Stimulated activated CD4-positive, alpha-beta T cell treated with anti-CD3 and anti-CD28 coated beads, Interleukin-2, amount 100 ng/mL, for 4 hours (primary cell): ENCODE measurements around the gene ZNF648.
"Not testable (repeated sequence)": the region's sequence is repeated elsewhere in the genome, so short reads cannot be mapped to it uniquely, and the experiment has no call there.

Experiments
- DNase-seq: peaks from one replicate; pipeline ENCODE4 v3.0.0-alpha.2; 2020; ENCODE audit warnings: low read depth

Gene ZNF648, protein sequence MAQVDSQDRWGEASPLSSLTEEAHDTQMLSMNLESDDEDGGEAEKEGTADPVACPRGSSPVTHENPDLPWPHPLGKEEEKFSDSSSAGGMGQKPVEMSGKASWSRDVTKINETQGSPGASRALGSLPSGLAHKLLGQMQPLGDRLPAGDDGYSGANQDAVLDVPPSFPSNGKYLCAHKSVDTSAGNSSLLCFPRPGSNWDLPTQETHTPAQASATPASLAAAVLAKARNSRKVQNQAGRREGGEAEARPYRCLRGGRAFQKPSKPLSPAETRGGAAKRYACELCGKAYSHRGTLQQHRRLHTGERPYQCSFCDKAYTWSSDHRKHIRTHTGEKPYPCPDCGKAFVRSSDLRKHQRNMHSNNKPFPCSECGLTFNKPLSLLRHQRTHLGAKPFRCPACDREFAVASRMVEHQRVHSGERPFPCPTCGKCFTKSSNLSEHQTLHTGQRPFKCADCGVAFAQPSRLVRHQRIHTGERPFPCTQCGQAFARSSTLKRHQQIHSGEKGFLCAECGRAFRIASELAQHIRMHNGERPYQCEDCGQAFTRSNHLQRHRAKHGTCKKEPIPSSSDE

DNA sequence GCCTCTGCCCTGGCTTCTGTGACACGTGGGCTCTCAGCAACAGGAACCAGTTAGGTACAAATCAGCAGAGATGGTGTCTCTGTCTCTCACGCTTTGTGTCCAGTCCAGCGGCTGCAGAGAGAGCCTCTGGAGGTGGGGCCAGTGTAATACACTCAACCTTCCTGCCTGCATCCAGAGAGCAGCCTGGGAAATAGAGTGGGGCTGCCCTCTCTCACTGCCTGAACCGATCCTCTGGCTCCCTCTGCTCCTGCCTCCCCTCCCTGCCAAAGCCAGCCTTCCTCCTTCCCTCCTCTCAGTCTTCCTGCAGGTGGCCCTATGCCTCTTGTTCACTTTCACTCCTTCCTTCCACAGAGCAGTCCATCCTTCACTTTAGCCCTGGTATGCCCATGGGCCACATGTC is at the start of gene ZNF648:
Gene ZNF648 (minus strand): TSS at position 119 of the 400 bp plus-strand sequence. CDS start 3,702 bp downstream, outside the sequence.
- DNase-seq: no peak

DNA sequence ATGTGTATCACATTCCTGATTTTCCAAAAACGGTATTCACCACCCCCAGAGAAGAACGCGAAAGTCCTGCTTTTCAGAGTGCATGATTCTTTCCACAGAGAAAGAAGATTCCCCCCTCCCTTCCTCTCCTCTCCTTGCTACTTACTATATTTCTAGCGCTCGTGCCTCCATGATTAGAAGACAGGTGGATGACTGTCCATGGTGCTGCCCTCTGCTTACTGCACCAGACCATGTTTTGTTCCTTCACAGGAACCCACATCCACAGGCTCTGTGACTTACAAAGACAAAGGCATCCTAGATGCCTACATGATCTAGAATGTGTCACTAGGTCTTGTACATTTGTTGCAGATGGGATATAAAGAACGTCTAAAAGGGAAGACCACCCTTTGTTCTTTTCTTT is 49.1 kb upstream of the ZNF648 start:
- no peak for DNase-seq

DNA sequence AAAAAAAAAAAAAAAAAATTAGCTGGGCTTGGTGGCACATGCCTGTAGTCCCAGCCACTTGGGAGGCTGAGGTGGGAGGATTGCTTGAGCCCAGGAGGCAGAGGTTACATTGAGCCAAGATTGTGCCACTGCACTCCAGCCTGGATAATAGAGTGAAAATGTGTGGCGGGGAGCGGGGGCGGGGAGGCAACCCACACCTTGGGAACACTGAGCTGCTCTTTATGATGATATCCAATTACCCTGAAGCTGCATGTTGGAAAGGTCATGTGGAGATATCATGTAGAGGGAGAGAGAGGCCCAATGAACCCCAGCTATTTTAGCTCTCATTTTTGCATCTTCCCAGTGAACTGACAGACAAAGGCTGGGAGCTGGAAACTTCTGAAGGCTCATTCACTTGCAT is 48.3 kb upstream of the ZNF648 start:
- no peak for DNase-seq

DNA sequence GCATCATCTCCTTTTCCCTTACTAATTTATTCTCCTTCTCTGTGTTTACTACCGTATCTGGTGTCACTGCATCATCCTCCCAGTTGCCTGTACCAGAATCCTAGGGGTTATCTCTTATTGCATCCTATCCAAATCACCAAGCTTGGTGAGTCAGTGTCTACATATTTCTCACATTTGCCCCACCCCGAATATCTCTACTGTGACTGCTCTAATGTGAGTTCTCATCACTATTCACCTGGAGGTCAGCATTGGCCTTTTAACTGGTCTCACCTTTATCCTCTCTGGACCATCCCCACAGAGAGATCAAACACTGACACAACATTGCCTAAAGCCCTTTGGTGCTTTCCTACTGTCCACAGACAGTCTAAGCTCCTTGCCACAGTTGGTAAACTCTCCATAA is 45.7 kb upstream of the ZNF648 start:
- no peak for DNase-seq

DNA sequence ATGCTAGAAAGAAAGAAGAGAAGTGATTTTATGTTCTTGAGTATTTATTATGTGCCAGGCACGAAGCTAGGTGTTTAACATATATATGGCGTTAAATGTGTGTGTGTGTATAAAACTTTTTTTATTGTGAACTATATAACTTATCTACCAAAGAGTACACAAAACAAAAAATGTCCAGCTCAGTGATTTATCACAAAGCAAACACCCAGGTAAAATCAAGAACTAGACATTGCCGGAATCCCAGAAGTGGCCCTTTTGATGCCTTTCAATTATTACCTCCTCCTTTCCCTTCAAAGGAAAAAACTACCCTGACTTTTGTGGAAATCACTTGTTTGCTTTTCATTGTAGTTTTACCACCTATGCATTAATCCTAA is 40.5 kb upstream of the ZNF648 start:
- no peak for DNase-seq

DNA sequence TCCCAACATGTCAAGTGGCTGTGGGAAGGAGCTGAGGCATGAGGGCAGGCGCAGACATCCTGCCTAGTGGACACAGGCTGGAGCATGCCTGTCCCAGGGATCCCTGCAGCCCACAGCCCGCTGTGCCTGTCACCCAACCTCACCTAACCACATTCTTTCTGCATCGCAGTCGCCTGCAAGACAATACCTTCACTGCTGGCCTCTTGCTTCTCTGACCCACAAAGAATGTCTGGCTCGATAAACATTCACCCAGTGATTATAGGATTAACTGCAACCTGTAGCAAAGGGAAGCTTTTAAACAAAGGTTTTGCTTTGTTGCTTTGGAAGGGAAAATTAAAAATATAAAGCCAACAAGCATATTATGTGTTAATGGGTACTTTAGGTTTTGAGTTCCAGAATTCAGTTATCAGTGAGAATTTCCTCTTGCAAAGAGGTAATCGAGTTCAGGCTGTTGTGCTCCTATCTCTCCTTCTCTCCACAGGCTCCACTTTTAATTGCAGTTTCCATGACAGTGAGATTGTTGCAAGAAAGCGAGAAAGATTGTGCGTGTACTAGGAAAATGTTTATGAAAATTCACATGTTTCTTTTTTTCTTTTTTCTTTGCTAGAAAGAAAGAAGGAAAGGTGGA is 40.0 kb upstream of the ZNF648 start:
- no peak for DNase-seq

DNA sequence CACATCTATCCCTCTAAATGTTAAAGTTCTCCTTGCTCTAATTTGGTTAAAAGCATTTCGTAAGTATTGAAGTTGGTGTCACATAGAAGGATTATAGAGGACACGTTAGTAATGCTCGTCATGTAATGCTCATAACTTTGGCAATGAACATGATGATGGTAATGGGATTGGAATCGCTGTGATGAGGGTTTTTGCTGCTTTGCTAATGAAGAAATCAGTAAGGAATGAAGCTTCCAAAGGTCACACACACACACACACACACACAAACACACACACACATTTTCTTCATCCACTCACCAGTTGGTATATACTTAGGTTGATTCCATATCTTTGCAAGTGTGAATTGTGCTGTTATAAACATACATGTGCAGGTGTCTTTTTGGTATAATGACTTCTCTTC is 36.8 kb upstream of the ZNF648 start:
- no peak for DNase-seq

DNA sequence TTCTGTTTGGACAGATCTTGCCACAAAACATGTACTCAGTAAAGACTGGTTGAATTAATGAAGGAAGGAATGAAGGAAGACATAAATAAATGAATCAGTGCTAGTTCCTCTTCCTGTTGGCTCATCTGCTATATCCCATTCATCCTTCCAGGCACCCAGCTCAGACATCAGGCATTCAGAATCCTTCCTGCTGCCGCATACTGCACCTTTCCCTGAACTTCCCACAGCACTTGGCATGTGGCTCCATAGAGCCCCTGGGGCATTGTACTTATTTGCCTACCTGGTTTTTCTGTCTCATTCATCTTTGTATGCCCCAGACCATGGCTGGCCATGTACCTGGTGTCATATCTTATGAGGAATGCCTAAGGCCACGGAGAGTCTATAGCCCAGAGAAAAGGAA is 34.4 kb upstream of the ZNF648 start:
- DNase-seq: no peak

DNA sequence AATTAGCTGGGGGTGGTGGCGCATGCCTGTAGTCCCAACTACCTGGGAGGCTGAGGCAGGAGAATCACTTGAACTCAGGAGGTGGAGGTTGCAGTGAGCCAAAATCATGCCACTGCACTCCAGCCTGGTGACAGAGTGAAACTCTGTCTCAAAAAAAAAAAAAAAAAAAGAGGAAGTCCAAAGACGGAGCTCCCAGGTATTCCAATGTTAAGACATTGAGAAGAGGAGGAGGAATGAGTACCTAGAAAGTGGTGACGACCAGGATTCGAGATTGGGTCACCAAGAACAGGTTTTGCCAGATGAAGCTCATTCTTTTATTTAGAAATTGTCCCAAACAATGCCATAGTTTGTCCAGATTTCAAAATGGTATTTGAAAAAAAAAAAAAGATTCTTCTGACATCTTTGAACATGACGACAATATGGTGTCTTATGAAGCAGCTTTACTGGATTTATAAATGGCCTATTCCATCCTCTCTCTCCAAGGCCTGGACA is 33.0 kb upstream of the ZNF648 start:
- not testable (repeated sequence) for DNase-seq

DNA sequence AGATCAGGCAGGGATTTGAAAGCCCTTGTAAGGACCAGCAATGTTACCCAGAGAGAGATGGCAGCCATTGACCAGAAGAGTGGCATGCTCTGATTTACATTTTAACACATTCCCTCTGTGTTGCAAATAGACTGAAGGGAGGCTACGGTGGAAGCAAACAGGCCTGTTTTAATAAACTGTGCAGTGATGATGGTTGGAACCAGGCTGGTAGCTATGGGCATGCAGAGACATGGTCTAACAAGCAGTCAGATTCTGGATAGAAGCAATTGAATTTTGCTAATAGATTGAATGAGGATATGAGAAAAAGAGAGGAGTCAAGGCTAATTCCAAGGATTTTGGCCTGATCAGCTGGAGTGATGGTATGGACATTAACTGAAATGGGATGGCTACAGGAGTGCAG is 32.3 kb upstream of the ZNF648 start:
- DNase-seq: no peak

DNA sequence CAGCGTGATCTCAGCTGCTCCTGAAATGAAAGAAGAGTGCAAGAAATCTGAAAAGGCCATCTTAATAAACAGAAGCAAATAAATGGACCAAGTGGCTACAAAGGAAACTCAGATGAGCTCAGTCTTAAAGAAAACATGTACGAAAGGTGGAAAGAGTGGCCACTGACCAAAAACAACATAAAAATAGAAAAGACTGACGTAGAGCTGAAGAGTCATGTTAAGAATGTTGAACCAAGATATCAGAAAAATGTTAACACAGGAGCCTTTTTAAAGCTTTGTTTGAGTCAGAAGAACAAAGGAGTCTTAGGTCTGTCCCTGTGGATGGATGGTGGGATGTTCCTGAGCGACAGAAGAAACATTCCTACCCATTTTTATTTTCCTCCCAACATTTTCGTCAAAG is 30.8 kb upstream of the ZNF648 start:
- no peak for DNase-seq

DNA sequence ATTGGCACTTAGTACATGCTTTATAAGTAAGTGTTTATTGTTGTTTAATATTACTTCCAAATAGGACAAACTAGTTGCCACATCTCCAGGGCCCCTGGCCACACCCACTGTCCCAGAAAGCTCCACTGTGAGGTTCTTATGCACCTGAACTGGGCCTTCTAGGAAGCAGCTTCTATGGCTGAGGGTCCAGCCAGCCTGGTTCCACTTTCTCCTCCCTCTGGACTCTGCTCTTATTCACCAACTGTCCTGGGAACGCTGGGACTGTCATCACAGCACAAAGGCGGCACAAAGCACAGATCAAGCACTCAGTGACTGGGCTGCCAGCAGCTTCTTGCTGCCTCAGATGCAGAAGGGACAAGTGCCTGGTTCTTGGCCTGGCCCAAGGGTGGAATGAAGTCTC is 29.6 kb upstream of the ZNF648 start:
- DNase-seq: no peak

DNA sequence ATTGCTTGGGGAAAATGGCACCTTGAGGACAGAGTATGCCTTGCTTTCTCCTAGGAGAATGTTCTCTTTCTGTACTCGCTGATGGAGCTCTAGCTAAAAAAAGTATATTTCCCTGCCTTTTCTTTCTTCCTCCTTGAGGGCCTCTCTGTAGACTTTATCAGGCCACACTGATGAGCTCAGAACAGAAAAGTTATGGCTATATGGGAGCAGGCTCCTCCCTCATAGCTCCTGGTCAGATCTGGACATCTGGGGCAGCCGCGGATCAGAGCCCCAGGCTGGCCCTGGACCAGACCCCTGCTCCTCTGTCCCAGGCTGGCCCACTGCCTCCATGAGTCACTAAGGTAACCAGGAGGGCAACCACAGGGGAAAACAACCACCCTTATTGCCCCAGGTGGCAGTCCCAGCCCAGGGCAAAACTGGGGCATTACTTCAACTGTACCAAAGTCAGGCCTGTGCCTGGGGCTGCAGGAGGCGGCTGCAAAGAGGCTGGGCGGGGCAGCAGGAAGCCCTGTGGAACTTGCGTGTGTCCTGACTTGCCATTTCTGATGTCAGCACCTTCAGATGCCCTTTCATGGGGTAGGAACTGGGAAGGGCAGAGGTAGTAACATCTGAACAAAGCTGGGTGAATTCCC is 26.3 kb upstream of the ZNF648 start:
- no peak for DNase-seq

DNA sequence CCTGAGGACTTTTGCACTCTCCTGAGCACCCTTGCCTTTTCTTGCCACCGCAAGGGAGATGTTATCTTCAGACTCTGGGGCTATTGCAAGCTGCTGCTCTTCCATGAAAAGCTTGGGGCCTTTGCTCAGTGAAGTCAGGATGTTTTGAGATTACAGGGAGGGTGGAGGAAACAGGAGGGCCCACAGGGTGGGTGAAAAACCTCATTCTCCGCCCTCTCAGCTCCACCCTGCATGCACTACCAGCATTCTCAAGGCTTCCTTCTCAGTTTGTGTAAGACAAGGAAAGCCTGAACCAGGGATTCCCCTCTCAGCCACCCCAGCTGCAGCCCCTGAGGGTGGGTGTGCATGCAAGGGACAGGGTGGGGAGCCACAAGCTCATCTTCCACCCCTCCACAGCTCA is 25.8 kb upstream of the ZNF648 start:
- no peak for DNase-seq

DNA sequence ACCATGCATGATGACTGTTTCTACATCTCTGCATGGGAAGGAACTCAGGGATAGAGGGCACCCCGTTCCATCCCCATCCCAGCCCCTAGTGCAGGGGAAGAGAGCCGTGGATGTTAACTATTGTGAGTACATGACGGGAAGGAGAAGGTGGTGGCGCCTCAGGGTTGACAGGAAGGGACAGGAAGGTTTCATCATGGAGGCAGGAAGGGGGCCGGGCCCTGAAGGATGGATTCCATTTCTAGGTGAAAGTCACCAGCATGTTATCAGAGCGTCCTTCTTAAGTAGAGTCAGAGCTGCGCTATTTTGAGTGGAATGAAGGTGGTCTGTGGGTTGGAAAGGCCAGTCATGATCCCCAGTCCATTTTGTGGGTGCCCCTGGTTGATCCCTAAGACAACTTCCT is 25.1 kb upstream of the ZNF648 start:
- no peak for DNase-seq

DNA sequence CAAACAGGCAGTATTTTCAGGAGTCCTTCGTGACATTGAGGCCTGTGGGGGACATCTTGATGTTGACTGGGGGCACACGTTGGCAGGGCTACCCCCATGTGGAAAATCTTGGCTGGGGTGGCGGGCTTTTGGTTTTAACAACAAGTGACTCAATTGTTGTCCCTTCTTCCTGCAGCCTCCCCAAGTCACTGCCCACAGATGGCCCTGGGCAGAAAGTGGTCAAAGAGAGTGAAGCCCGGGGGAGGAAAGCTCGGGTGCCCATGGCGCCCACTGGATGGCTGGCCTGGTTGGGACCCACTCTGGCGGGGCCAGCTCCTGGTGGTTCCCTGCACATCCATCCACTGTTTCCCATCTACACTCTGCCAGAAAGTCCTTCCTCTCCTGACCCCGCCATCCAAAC is 24.6 kb upstream of the ZNF648 start:
- DNase-seq: no peak

DNA sequence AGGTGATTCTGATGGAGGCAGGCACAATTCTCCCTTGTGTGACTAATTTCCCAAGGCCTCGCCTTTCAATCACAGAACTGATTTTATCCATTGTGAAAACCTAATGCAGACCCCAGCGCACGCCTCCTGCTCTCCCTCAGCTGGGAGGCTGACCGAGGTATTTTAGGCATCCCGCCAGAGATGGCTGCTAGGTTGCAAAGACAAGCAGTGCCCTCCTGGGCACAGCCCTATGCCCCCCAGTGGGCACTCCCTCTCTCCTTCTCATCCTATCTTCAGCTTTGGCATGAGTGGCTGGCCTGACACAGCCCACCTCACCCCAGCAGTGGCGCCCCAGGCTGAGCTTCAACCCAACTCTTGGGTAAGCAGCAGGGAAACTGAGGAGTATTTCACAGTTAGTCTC is 24.2 kb upstream of the ZNF648 start:
- DNase-seq: no peak

DNA sequence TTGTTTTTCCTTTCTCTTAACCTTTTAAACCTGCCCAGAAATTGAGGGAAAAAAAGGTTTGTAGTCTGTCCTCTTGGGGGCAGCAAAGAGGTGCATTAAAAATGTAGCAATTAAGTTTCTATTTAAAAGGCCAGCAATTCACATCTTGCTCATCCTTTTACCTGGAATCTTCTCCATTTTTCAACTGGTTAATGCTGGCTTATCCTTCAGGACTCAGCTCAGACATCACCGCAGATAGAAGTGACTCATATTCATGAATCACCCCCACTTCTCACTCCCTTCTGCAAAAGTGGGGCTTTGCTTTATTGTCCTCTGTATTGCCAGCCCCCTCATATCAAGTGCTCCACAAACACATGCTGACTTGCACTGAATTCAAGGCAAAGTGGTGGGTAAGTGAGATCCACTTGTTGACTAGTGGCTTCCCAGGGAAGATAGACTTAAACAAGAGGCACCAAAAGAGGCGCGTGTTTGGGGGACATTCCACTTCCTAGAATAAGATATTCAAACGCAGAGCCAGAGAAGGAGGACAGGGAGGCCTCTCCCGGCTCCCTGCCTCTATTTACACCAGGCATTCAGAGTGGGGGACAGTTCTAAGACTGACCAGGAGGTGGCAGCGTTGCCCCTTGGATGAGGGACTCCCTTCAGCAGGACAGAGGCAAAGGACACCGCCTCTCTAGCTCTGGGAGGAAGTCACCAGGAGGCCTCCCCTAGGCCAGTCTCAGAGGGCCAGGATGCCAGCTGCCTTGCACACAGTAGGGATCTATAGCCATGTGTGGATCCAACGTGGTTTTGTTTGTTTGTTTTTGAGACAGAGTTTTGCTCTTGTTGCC is 23.2 kb upstream of the ZNF648 start:
- peak; percentile 57 for DNase-seq

DNA sequence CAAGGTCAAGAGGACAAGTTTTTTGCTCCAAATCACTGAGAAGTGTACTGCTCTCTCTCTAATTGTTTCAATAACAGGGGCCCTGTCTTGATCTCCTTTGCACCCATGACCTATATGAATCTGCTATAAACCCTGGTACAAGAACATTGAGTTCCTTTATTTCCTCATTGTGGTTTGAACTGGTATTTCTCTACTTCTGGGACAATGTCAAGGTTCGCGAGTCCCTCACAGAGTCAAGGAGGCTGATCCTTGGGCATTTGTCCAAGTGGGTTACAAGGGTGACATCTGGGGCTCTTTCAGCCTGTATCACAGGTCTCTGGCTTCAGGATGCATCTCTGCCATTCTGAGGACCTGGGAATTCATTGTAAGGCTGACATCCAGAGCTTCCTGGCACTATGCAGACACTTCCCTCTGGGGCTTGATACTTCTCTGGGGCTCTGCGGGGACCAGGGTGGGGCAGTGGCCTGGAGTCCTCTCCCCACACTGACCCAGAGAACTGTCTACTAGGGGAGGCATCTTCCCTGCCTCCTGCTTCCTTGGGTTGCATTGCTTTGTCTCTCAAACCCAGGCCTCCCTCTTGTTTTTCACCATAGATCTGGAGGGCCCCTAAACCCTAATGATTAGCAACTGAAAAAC is 22.5 kb upstream of the ZNF648 start:
- DNase-seq: no peak

DNA sequence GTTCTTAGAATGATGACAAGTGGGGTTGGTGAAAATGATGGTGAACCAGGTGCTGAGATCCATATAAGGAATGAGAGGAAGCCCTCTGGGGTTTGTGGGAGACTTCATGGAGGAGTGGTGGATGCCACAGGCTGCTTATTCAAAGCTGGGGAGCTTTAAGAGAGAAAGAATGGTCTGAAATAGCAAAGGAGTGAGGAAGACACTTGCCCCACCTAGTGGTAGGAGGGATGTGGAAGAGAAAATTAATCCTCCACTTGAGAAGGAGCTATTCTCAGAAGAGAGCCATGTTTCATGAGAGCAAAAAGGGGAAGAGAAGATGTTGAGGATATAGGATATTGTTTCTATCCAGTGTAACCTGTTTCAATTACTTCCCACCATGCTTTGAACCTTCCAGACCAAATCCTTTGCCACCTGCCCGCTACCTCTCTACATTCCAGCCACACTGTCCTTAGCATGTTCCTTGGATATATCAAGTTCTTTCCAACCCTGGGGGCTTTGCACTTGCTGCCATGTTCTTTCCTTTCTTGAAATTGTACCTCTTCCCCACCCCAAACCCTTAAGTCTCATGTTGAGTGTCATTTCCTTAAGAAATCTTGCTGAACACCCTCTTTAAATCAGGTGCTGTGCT is 19.6 kb upstream of the ZNF648 start:
- DNase-seq: peak; percentile 7

DNA sequence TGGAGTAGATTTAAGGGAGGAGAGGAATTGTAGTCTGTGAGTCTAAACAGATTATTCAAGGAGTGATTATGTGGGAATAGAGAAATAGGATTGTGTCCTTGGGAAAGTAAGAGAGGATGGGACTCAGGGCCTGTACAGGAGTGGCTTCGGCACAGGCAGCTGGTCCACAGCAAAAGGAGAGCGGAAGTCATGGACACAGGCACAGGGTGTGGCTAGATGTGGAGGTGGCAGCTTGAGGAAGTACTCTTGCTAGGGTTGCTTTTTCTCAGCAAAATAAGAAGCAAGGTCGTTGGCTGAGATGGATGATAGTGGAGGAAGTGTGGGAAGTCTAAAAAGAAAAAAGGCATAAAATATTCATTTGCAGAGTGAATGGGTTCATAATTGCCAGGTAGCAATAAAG is 18.5 kb upstream of the ZNF648 start:
- DNase-seq: no peak
